Stimulated activated CD8-positive, alpha-beta memory T cell treated with anti-CD3 and anti-CD28 coated beads, Interleukin-15, amount 100 ng/mL, for 1 hour (primary cell): ENCODE data around the gene HOXB6.

Experiments used
- DNase-seq: peaks from one replicate; pipeline ENCODE4 v3.0.0-alpha.2; 2020; ENCODE audit warnings: low read depth

HOXB6 gene

GRCh38 chr17:48594538-48595277 lies 10.1 kb downstream of the HOXB6 start:
- DNase-seq, result no peak

GRCh38 chr17:48593840-48594537 lies 10.8 kb downstream of the HOXB6 start:
- peak; percentile 66 for DNase-seq

GRCh38 chr17:48593126-48593829 lies 11.5 kb downstream of the HOXB6 start, which contains the start of gene HOXB5:
Gene HOXB5 (minus strand): TSS chr17:48593779. CDS start chr17:48593682, 97 bp downstream.
- no peak for DNase-seq

GRCh38 chr17:48592577-48592976 lies 12.2 kb downstream of the HOXB6 start:
- no peak for DNase-seq

- DNase-seq, result no peak
Observed at GRCh38 chr17:48592057-48592514, 12.7 kb downstream of the HOXB6 start.

- DNase-seq, result no peak
Observed at GRCh38 chr17:48591255-48592056, 13.3 kb downstream of the HOXB6 start.

- no peak for DNase-seq
Observed at GRCh38 chr17:48590607-48591161, 14.1 kb downstream of the HOXB6 start.

- DNase-seq, result no peak
Observed at GRCh38 chr17:48589831-48590606, 14.8 kb downstream of the HOXB6 start, which contains the start of gene HOXB3. Gene HOXB3 (minus strand): TSS chr17:48590241. CDS start chr17:48552474, 37,767 bp downstream.

GRCh38 chr17:48589060-48589830 lies 15.5 kb downstream of the HOXB6 start:
- DNase-seq, result no peak

GRCh38 chr17:48588528-48588927 lies 16.3 kb downstream of the HOXB6 start:
- DNase-seq, result no peak

- no peak for DNase-seq
Observed at GRCh38 chr17:48588074-48588415, 16.7 kb downstream of the HOXB6 start.

- no peak for DNase-seq
Observed at GRCh38 chr17:48587276-48588073, 17.3 kb downstream of the HOXB6 start.

GRCh38 chr17:48586355-48587258 lies 18.2 kb downstream of the HOXB6 start:
- DNase-seq, result no peak

- DNase-seq, result no peak
Observed at GRCh38 chr17:48584223-48584741, 20.5 kb downstream of the HOXB6 start.

GRCh38 chr17:48583708-48584222 lies 21.0 kb downstream of the HOXB6 start:
- no peak for DNase-seq

- no peak for DNase-seq
Observed at GRCh38 chr17:48582750-48583069, 22.1 kb downstream of the HOXB6 start.

- DNase-seq, result no peak
Observed at GRCh38 chr17:48579760-48580554, 24.8 kb downstream of the HOXB6 start.
